Dedifferentiated amniotic fluid mesenchymal stem cell (primary cell): ENCODE results near the gene ZSCAN9.
A peak's percentile ranks its signal among the peaks of the same experiment; 100 is the strongest.

ENCODE experiments used
- DNase-seq: peaks from one replicate; pipeline ENCODE4 v3.0.0-alpha.2; 2016; ENCODE audit errors: extremely low spot score

Gene ZSCAN9

DNA sequence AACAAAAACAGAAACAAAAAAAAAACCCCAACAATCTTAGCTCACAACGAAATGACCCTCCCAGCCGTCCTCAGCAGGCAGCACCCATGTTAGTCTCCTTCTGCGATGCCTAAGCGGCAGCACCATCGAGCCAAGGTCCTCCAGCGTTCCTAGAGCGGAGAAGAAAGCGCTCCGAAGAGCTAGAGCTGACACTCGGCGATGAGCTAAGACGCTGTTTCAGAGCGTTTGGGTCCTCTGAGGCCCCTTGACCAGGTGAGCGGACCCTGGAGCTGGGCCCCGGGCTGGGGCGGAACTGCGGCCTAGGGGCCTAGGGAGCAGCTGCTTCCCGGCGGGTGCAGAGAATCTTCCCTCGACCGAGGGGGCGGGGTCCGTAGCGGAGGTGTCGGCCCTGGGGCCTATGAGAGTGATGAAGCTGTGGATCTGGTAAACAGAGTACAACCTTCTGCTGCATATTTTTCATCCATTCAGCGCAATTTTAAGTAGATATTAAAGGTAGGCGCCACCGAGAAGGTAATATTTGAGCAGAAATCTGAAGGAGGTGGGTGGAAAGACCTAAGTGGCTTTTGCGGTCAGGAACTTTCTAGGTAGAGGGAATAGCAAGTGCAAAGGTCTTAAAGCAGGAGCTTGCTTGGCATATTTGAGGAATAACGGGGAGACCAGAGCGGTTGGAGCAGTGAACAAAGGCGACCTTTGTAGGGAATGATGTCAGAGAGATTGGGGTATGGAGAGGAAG is 42.1 kb downstream of the ZSCAN9 start, which contains the start of gene ZSCAN26:
Gene ZSCAN26, plus strand, starts transcription at position 182 of the 733 bp plus-strand sequence. CDS start 4,777 bp downstream, outside the sequence.
- peak; percentile 77 for DNase-seq

DNA sequence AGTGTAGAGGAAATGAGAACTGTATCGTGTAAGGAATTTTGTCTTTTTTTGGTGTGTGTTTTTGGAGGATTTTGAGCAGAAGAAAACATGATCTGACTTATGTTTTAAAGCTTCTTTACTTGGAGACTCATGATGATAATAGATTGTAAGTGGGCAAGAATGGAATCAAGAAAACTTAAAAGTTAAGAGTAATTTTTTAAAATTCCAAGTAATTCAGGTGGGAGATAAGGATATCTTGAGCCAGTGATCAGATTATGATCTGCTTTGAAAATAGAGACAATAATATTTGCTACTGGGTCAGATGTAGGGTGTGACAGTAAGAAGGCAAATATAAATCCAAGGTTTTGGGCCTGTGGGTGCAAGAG is 42.6 kb downstream of the ZSCAN9 start:
- DNase-seq: no peak

DNA sequence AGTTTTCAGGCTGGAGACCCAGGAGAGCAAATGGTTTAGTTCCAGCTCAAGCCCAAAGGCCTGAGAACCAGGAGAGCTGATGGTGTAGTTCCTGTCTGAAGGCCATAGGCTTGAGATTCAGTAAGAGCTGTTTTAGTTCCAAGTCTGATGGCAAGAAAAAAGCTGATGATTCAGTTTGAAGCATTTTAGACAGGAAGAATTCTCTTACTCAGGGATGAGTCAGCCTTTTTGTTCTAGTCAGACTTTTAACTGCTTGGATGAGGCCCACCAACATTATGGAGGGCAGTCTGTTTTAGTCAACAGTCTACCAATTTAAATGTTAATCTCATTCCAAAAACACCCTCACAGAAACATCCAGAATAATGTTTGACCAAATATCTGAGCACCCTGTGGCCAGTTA is 44.4 kb downstream of the ZSCAN9 start:
- peak; percentile 70 for DNase-seq

DNA sequence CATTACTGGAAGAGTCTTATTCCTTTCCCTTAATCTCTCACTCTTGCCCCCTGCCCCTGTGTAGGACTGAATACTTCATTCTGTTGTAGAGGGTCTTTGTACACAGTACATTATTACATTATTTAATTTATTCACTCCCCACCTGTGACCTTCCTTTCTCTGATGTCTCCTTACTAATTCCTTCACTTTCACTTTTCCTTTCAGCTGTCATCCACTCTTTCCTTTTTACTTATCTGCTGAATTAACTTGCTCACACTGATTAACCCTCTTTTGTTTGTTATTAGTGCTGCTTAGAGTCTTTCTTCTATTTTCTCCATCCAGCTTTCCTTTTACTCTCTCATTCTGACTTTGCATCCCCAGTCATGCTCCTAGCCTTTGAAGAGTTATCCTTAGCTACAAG is 49.8 kb downstream of the ZSCAN9 start:
- DNase-seq: no peak

DNA sequence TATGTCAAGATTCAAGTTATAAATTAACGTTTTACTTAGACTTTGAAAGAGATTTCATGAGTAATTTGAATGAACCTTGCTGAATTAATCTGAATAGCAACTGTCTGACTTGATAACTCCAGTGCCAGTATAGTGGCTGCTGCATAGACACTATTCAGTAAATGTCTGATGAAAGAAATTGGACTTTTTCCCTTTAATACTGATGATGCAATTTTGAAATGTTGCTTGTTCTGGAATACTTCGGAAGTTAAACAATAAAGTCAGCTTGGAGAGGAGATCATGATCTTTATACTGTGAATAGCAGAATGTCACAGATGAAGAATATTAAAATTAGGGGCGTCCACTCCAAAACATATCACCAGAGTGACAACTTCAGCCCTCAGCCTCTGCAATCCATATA is 52.7 kb downstream of the ZSCAN9 start:
- DNase-seq: no peak

DNA sequence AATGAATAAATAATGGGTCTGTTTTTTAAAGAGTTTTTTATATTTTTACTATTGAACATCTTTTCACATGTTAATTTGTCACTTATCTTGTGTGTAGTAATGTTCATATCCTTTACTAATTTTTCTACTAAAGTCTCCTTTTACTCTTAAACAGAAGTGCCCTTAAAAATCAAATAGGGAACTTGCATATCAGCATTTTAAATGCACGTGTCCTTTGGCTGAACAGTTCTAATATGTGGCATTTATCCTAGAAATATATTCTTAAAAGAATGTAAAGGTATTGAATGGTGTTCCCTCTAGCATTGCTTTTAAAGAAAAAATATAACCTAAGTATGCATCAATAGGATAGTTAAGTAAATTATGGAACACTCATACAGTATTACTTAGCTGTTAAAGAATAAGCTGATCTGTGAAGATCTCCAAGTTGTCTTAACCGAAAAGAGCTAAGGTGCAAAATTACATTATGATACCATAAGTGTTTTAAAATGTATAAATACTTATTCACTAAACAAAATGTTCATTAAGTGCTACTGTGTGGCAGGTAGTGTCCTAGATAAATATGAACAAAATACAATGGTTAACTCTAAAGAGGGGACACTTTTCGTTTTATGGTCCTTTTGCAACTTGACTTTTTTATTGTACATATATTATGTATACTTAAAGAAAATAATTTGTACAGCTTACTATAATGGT is 55.7 kb downstream of the ZSCAN9 start:
- DNase-seq: no peak

DNA sequence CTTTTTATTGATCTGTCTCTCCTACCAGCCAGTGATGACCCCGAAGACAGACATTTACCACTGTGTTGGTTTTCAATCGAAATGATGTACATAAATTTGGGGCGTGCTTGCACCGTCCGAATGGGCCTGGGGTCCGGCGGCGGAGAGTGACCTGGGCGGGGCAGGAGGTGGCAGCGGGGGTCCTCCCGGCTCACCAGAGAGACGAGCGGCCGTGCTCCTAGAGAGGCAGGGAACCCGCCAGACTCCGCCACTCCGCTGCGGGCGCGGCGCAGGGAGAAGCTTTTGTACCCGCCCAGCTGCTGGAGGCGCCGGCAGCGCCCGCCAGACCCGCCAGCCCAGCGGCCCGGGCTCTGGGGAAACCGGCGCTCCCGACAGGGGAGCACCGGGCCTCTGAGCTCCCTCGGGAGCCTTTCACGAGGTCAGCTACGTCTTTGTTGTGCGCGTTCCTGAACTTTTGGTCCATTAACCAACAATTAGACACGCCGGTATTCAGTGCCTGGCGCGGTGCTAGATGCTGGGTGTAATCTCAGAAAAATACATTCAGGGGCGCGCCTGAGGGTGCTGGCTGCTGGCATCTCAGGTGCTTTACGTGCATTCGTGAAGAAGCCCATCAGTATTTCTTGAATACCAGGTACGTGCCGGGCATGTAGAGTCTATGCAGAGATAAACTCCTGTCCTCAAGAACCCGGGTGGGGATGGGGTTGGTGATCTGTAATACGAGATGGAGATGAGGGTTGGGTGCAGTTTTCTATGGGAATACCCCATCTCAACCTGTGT is 56.4 kb downstream of the ZSCAN9 start, which contains the start of gene PGBD1:
Gene PGBD1, plus strand, starts transcription at position 285 of the 777 bp plus-strand sequence. CDS start 2,242 bp downstream, outside the sequence.
- peak; percentile 59 for DNase-seq

DNA sequence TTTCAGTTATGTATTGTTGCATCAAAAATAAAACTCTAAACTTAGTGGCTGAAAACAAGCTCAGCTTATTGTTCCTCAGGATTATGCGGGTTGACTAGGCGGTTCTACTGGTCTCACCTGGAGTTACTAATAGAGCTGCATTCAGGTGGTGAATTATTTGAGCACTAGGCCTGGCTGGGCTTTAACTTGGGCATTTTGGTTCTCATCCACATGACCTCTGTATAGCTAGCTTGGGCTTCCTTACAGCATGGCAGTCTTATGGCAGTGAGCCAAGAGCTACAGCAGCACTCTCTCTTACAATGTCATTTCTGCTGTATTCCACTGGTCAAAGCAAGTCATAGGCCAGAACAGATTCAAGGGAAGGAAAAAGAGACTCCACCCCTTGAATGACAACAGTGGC is 57.9 kb downstream of the ZSCAN9 start:
- DNase-seq: no peak
